Esophagus muscularis mucosa (tissue), 4 donors: ENCODE data around the gene PPA2. TPM values are rescaled to one million over a fixed set of nuclear protein-coding genes. Genes with fewer than 3 reads are reported as not detected.

Source experiments
- DNase-seq: peaks from one replicate; pipeline ENCODE4 v3.0.0-alpha.2; 2017; ENCODE audit errors: extremely low spot score
- H3K27ac ChIP-seq, 4 donors: fragments of 200-600 bp; sonication (generic); replicated peaks in 1 of 4; 1 replicate in 3 of 4; 2 replicates in 1 of 4; pipeline ENCODE4 v1.5.1; 2016 to 2019; ENCODE audit warnings: mild to moderate bottlenecking in 1 of 4
- H3K27me3 ChIP-seq, 4 donors: fragments of 200-600 bp; sonication (generic); one replicate each; pipeline versions ENCODE4 v1.5.1 to v1.6.0; 2016 to 2019
- H3K36me3 ChIP-seq, 4 donors: fragments of 200-600 bp; sonication (generic); one replicate each; pipeline ENCODE4 v1.5.1; 2016 to 2019
- H3K4me1 ChIP-seq, 4 donors: fragments of 200-600 bp; sonication (generic); one replicate each; pipeline ENCODE4 v1.5.1; 2016 to 2019
- H3K4me3 ChIP-seq, 4 donors: fragments of 200-600 bp; sonication (generic); 1 replicate in 2 of 4; 2 replicates in 2 of 4; pipeline ENCODE4 v1.5.1; 2016 to 2019; ENCODE audit warnings: mild to moderate bottlenecking in 4 of 4, moderate library complexity in 1 of 4
- H3K9me3 ChIP-seq, 4 donors: fragments of 200-600 bp; sonication (generic); 1 replicate in 3 of 4; 2 replicates in 1 of 4; pipeline ENCODE4 v1.5.1; 2016 to 2019
- EP300 ChIP-seq: sonication (generic); formaldehyde crosslinking; IDR thresholded peaks from one replicate; pipeline ENCODE4 v1.6.1; 2017; ENCODE audit warnings: antibody characterized with exemption
- POLR2A ChIP-seq: fragments of 450-650 bp; IDR thresholded peaks from one replicate; pipeline ENCODE4 v1.6.1; 2017; ENCODE audit warnings: antibody characterized with exemption, moderate library complexity, mild to moderate bottlenecking, low read depth
- POLR2AphosphoS5 ChIP-seq, 2 donors: sonication (generic); formaldehyde crosslinking; IDR thresholded peaks; one replicate each; pipeline ENCODE4 v1.6.1; 2017; ENCODE audit warnings: antibody characterized with exemption in 2 of 2
- WGBS: methylation state at CpG from one replicate; pipeline ENCODE4 v1.1.5; 2018; 5-methylcytosine and 5-hydroxymethylcytosine counted together
- intact Hi-C: fragments of 100-400 bp; cut with DNase I; formaldehyde crosslinking; loops from one replicate; pipeline ENCODE4 v1.15.1; 2023
- total RNA-seq, 4 donors: library from RNA; depleted of rRNA; stranded (reverse); fragments of >200 nt; gene quantifications; one replicate each; pipeline versions ENCODE4 v1.1.0 to v1.2.1, GENCODE V29; 2016
- TF ChIP-seq, protein P1 (sequence below), 3 experiments: fragments of 200-600 bp in 2 of 3; fragments of 450-650 bp in 1 of 3; sonication (generic) in 2 of 3; IDR thresholded peaks; one replicate each; pipeline ENCODE4 v1.5.1; 2017 to 2019; ENCODE audit warnings: antibody characterized with exemption in 3 of 3, mild to moderate bottlenecking in 2 of 3, moderate library complexity in 1 of 3

PPA2 gene
- total RNA-seq, 4 donors from 2014 or later, result 65.6 to 100 (median 72.5) TPM

DNA sequence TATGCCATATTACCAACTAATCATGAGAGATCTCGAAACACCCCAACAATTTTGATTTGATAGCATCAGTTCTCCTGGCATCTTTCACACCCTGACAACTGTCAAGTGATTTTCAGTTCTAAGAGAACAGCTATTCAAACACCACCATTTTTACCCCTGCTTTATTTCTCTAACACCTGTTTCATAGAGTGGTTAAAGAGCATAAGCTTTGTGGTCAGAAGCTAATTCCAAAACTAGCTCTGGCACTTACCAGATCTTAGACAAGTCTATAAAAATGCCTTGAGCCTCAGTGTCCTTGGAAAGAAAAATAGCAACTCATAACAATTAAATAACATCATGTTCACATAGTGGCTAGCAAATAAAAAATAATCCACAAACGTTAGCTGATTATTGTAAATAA, 17.9 kb downstream of the PPA2 start:
- Histone ChIP-seq H3K27ac (no peak overlapping the region), H3K9me3 (no peaks in the 10 kb centered on the region), H3K27me3 (no peaks in the 10 kb centered on the region), H3K4me1 (peaks cover 0 to 7% (median 0%) of the 10 kb centered on the region in 4 donors), H3K36me3 (peaks cover 0 to 27% (median 5%) of the 10 kb centered on the region in 4 donors), H3K4me3 (no peak overlapping the region)
- no peak for DNase-seq
- intact Hi-C loops, result no loop called here
- TF ChIP-seq POLR2AphosphoS5 (IDR thresholded peaks at IDR 0.05) (no peak), POLR2A (no peak), EP300 (no peak)
- TF ChIP-seq, protein P1, sequence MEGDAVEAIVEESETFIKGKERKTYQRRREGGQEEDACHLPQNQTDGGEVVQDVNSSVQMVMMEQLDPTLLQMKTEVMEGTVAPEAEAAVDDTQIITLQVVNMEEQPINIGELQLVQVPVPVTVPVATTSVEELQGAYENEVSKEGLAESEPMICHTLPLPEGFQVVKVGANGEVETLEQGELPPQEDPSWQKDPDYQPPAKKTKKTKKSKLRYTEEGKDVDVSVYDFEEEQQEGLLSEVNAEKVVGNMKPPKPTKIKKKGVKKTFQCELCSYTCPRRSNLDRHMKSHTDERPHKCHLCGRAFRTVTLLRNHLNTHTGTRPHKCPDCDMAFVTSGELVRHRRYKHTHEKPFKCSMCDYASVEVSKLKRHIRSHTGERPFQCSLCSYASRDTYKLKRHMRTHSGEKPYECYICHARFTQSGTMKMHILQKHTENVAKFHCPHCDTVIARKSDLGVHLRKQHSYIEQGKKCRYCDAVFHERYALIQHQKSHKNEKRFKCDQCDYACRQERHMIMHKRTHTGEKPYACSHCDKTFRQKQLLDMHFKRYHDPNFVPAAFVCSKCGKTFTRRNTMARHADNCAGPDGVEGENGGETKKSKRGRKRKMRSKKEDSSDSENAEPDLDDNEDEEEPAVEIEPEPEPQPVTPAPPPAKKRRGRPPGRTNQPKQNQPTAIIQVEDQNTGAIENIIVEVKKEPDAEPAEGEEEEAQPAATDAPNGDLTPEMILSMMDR (IDR thresholded peaks at IDR 0.05), result no peak
- WGBS, result 86% methylated on average over 2 of the region's 2 CpGs

DNA sequence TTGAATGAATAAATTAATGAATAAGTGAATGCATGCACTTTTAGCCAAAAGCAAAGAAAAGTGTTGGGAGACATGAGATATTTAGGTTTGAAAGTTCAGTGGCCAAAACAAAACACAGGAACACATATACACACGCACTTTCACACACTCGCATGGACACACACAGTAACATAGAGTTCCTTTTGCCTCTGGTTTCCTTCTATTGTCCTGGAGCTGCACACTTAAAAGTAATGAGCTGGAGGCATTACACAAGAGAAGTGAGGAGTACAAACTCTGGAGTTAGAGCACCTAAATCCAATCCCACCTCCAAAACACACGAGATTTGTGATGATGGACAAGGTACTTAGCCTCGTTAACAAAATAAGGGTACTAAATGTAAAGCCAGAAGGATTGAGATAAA, 18.7 kb downstream of the PPA2 start:
- intact Hi-C loops, result no loop called here
- no peak overlapping the region for H3K27ac ChIP-seq
- TF ChIP-seq POLR2A (no peak), POLR2AphosphoS5 (IDR thresholded peaks at IDR 0.05) (no peak), EP300 (no peak)
- TF ChIP-seq, protein P1 (IDR thresholded peaks at IDR 0.05), result no peak
- no peak overlapping the region for H3K4me3 ChIP-seq
- no peaks in the 10 kb centered on the region for H3K9me3 ChIP-seq
- H3K4me1 ChIP-seq, result peaks cover 0 to 7% (median 0%) of the 10 kb centered on the region in 4 donors
- peaks cover 0 to 33% (median 5%) of the 10 kb centered on the region in 4 donors for H3K36me3 ChIP-seq
- WGBS, result 90% methylated on average over 4 of the region's 4 CpGs
- no peak for DNase-seq
- no peaks in the 10 kb centered on the region for H3K27me3 ChIP-seq

DNA sequence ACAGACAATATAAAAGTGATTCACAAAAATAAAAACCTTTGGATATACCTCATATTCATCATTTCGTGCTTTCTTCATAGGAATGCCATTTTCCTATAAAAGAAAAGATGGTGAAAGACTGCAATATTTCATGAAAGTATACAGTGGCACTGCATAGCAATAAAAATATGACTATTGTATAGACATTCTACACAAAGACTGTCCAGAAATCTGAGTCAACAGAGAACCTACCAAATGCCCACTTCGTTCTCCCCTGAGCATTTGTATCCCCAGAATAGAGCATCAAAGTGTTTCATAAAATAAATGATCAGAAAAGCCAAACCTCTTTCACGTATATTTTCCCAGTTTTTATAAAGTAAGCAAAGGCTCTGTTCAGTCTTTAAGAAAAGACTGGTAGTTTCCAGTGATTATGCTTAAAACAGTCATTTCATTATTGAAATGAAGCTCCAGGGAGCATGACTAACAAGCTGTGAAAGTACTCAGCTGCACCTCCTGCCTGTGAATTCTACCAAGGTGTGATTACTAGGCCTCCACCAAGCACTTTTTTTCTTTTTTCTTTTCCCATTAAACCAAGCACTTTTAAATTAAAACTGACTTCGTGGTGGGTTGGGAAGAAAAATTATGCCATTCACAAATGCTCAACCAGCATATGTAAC, 20.2 kb downstream of the PPA2 start:
- Histone ChIP-seq H3K4me3 (no peak overlapping the region), H3K9me3 (no peaks in the 10 kb centered on the region), H3K4me1 (peaks cover 0 to 7% (median 0%) of the 10 kb centered on the region in 4 donors), H3K36me3 (peaks cover 0 to 33% (median 7%) of the 10 kb centered on the region in 4 donors), H3K27ac (no peak overlapping the region), H3K27me3 (no peaks in the 10 kb centered on the region)
- WGBS, result 83% methylated on average over 4 of the region's 4 CpGs
- intact Hi-C loops, result no loop called here
- DNase-seq, result no peak
- TF ChIP-seq EP300 (no peak), POLR2A (no peak), POLR2AphosphoS5 (IDR thresholded peaks at IDR 0.05) (no peak)
- TF ChIP-seq, protein P1 (IDR thresholded peaks at IDR 0.05), result no peak

DNA sequence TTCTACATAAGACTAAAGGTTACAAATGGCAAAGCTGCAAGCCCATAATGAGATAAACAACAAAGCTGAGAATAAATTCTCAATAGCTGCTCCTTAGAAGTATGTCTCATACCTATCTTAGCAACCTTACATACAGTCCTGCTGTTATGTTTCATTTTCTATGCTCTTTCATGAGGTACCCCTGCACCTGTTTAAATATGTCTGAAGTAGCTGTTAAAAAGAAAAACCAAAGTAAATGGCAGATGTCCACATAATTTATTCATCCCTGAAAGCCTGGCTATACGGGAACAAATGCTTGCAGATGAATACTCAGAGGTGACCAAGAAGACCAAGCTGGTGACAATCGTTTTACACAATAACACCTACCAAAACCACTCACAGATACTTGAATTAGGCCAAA, 22.5 kb downstream of the PPA2 start:
- DNase-seq, result no peak
- TF ChIP-seq EP300 (no peak), POLR2A (no peak), POLR2AphosphoS5 (IDR thresholded peaks at IDR 0.05) (no peak)
- TF ChIP-seq, protein P1 (IDR thresholded peaks at IDR 0.05), result no peak
- WGBS, result 97% methylated on average over 2 of the region's 2 CpGs
- intact Hi-C loops, result no loop called here
- H3K9me3 ChIP-seq, result no peaks in the 10 kb centered on the region
- H3K27me3 ChIP-seq, result no peaks in the 10 kb centered on the region
- H3K27ac ChIP-seq, result no peak overlapping the region
- peaks cover 0 to 2% (median 0%) of the 10 kb centered on the region in 4 donors for H3K4me1 ChIP-seq
- no peak overlapping the region for H3K4me3 ChIP-seq
- H3K36me3 ChIP-seq, result peaks cover 0 to 49% (median 12%) of the 10 kb centered on the region in 4 donors

DNA sequence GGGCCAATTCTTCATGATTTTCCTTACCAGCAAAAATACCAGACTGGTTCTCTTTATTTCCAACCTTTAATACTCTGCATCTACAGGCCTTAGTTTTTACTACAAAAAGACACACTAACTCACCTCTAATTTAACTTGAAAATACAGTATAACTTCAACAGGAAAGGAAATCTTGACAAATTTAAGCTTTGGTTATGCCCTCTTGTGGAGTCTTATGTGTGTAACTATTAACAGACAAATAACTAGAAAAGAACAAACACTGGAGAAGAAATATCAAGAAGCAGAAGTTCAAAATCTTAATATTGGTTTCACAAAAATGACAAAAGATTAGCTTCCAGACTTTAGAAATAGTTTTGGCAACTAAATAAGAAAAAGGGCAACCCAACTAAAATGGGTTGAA, 33.0 kb downstream of the PPA2 start:
- intact Hi-C loops, result no loop called here
- H3K4me3 ChIP-seq, result no peak overlapping the region
- H3K9me3 ChIP-seq, result peaks cover 0 to 2% (median 0%) of the 10 kb centered on the region in 4 donors
- H3K4me1 ChIP-seq, result no peaks in the 10 kb centered on the region
- H3K27ac ChIP-seq, result no peak overlapping the region
- no peaks in the 10 kb centered on the region for H3K27me3 ChIP-seq
- TF ChIP-seq POLR2AphosphoS5 (IDR thresholded peaks at IDR 0.05) (no peak), POLR2A (no peak), EP300 (no peak)
- TF ChIP-seq, protein P1 (IDR thresholded peaks at IDR 0.05), result no peak
- H3K36me3 ChIP-seq, result peaks cover 13 to 77% (median 40%) of the 10 kb centered on the region in 4 donors
- DNase-seq, result no peak
